Uterus (tissue), 4 donors: ENCODE measurements around the gene ARSG. TPM values are rescaled to one million over a fixed set of nuclear protein-coding genes. Genes with fewer than 3 reads are reported as not detected.

Experiments
- DNase-seq, 2 donors: peaks; one replicate each; pipeline ENCODE4 v3.0.0-alpha.2; 2019 to 2020
- H3K27ac ChIP-seq, 2 donors: fragments of 200-600 bp; sonication (generic); 1 replicate in 1 of 2; 2 replicates in 1 of 2; pipeline ENCODE4 v1.5.1; 2016 to 2018
- H3K27me3 ChIP-seq, 2 donors: fragments of 200-600 bp; sonication (generic); one replicate each; pipeline ENCODE4 v1.5.1; 2018 to 2019; ENCODE audit warnings: control low read depth in 1 of 2
- H3K36me3 ChIP-seq, 2 donors: fragments of 200-600 bp; sonication (generic); one replicate each; pipeline ENCODE4 v1.5.1; 2019; ENCODE audit warnings: control low read depth in 1 of 2
- H3K4me1 ChIP-seq, 2 donors: fragments of 200-600 bp; sonication (generic); one replicate each; pipeline ENCODE4 v1.5.1; 2018 to 2019; ENCODE audit warnings: control low read depth in 1 of 2
- H3K4me3 ChIP-seq, 2 donors: fragments of 200-600 bp; sonication (generic); 1 replicate in 1 of 2; 2 replicates in 1 of 2; pipeline ENCODE4 v1.5.1; 2018 to 2019; ENCODE audit warnings: mild to moderate bottlenecking in 1 of 2
- H3K9me3 ChIP-seq, 2 donors: fragments of 200-600 bp; sonication (generic); one replicate each; pipeline ENCODE4 v1.5.1; 2019; ENCODE audit warnings: control low read depth in 1 of 2
- POLR2A ChIP-seq, 2 donors: fragments of 450-650 bp; IDR thresholded peaks; one replicate each; pipeline ENCODE4 v1.6.1; 2016; ENCODE audit warnings: antibody characterized with exemption in 2 of 2, mild to moderate bottlenecking in 1 of 2, moderate library complexity in 1 of 2
- intact Hi-C: fragments of 100-400 bp; cut with DNase I; formaldehyde crosslinking; loops from one replicate; pipeline ENCODE4 v1.15.1; 2023; ENCODE audit warnings: low total_unique reads
- total RNA-seq, 4 donors: library from RNA; depleted of rRNA in 3 of 4; stranded (reverse); fragments of >200 nt in 3 of 4; gene quantifications; one replicate each; pipeline versions ENCODE4 v1.1.0 to v1.2.4, GENCODE V29; 2014 to 2023
- TF ChIP-seq, protein P1 (sequence below), 4 experiments: fragments of 200-600 bp in 2 of 4; fragments of 450-650 bp in 2 of 4; sonication (generic) in 2 of 4; IDR thresholded peaks; one replicate each; pipeline ENCODE4 v1.5.1; 2016 to 2019; ENCODE audit warnings: antibody characterized with exemption in 4 of 4, mild to moderate bottlenecking in 2 of 4, moderate library complexity in 1 of 4
- donor health status: DM: yes; HTN: yes; CAD: no.

ARSG gene
- total RNA-seq, 4 donors from 2014 or later: 0.59 to 6.4 (median 5.7) TPM

DNA sequence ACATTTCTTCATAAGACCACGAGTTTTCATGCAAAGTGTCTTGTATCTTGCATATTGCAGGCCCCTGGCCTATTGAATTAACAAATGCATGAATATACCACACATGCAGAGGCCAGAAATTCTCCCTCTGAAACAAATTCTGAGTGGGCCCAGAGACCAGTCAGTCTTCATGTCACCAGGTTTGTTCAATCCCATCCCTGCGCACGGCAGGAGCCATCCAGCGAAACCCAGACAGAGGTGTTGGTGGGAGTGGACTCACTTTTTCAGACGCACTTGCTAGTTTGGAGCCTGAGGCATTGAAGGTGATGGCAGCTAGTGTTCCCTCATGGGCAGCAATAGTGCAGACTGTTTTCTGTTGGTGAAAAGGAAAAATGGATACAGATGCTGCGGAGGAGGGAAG is 144.1 kb downstream of the ARSG start:
- TF ChIP-seq, protein P1, sequence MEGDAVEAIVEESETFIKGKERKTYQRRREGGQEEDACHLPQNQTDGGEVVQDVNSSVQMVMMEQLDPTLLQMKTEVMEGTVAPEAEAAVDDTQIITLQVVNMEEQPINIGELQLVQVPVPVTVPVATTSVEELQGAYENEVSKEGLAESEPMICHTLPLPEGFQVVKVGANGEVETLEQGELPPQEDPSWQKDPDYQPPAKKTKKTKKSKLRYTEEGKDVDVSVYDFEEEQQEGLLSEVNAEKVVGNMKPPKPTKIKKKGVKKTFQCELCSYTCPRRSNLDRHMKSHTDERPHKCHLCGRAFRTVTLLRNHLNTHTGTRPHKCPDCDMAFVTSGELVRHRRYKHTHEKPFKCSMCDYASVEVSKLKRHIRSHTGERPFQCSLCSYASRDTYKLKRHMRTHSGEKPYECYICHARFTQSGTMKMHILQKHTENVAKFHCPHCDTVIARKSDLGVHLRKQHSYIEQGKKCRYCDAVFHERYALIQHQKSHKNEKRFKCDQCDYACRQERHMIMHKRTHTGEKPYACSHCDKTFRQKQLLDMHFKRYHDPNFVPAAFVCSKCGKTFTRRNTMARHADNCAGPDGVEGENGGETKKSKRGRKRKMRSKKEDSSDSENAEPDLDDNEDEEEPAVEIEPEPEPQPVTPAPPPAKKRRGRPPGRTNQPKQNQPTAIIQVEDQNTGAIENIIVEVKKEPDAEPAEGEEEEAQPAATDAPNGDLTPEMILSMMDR (IDR thresholded peaks at IDR 0.05): no peak
- no peak for TF ChIP-seq POLR2A (IDR thresholded peaks at IDR 0.05)
- no peak for DNase-seq
- Histone ChIP-seq H3K36me3 (no peaks in the 10 kb centered on the region), H3K4me1 (no peaks in the 10 kb centered on the region), H3K27me3 (no peaks in the 10 kb centered on the region), H3K27ac (no peak overlapping the region), H3K4me3 (no peak overlapping the region), H3K9me3 (no peaks in the 10 kb centered on the region)
- intact Hi-C loops: no loop called here

DNA sequence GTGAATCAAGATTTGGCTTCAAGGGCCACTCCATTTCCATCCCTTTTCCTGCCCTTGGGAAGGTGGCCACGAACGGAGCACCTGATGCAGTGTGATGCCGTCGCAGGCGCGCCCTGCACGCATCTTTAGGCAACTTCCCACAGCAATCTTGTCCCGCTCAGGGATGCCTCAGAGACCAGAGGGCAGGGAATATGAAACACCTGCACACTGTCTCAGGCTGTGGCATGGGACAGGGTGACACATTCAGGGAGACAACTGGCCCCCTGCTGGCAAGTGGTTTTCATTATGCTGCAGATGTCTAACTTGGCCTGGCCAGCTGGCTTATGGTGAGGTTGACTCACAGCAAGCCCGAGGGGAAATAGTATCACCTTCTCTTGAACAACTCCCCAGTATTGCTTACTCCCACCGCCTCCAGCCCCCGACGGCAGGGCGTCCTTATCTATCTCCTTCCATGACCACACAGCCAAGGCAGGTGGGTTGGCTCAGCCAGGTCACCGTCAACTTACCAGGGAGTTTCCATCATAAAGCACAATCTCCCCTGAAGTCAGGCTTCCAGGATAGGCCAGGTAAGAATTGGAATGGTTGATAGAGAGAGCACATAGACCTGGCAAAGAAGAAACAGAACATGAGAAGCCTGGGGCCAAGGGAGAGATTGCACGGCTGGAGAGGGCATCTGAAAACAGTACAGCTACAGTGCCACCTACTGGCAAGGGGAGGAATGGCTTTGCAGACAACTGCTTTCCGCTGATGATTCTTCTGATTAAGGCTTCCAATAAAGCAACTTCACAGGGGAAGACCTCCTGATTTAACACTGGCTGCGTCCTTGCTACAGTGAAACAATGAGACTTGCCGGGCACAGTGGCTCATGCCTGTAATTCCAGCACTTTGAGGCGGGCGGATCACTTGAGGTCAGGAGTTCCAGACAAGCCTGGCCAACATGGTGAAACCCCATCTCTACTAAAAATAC is 144.9 kb downstream of the ARSG start:
- peak; percentile 75 to 84 for DNase-seq
- H3K4me3 ChIP-seq: no peak overlapping the region
- intact Hi-C loops: no loop called here
- no peaks in the 10 kb centered on the region for H3K4me1 ChIP-seq
- no peak for TF ChIP-seq POLR2A (IDR thresholded peaks at IDR 0.05)
- TF ChIP-seq, protein P1 (IDR thresholded peaks at IDR 0.05): peak; percentile 87 to 91 (median 88)
- no peaks in the 10 kb centered on the region for H3K36me3 ChIP-seq
- H3K9me3 ChIP-seq: no peaks in the 10 kb centered on the region
- H3K27me3 ChIP-seq: no peaks in the 10 kb centered on the region
- peak overlapping the region; percentile 15 to 41 for H3K27ac ChIP-seq

DNA sequence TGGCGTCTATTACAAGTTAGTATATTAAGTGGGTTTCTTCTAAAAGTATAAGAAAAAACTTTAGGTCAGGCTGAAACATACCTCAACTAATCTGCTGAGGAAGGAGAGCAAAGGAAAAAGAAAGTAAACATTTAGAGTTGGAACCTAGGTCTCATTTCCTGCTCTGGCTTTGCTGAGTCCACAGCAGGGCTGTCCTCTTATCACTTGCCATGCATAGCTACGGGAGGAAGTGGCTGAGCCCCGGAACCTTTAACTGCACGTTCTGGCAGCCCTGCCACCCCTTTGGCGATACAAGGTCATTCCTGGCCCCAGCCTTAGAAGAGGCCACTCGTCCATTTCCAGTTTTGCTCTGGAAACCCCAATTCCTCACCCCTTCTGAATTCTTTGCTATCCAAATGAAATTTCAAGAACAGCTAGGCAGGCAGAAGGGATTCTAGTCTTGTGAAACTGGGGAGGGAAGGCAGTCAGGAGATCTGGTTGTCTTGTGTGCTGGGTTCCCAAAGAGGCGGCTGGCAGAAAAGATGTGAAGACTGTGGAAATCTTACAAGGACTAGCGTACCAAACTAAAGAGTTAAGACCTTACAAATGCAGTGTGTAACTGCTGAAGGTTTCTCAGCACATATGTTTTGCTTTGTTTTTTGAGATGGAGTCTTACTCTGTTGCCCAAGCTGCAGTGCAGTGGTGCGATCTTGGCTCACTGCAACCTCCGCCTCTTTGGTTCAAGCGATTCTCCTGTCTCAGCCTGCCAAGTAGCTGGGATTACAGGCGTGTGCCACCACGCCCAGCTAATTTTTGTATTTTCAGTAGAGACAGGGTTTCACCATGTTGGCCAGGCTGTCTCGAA is 146.9 kb downstream of the ARSG start:
- DNase-seq: no peak
- Histone ChIP-seq H3K27ac (peak overlapping the region in 1 of 2 donors; percentile 35), H3K36me3 (no peaks in the 10 kb centered on the region), H3K27me3 (no peaks in the 10 kb centered on the region), H3K4me1 (no peaks in the 10 kb centered on the region), H3K9me3 (no peaks in the 10 kb centered on the region), H3K4me3 (no peak overlapping the region)
- intact Hi-C loops: no loop called here
- TF ChIP-seq, protein P1 (IDR thresholded peaks at IDR 0.05): no peak
- no peak for TF ChIP-seq POLR2A (IDR thresholded peaks at IDR 0.05)

DNA sequence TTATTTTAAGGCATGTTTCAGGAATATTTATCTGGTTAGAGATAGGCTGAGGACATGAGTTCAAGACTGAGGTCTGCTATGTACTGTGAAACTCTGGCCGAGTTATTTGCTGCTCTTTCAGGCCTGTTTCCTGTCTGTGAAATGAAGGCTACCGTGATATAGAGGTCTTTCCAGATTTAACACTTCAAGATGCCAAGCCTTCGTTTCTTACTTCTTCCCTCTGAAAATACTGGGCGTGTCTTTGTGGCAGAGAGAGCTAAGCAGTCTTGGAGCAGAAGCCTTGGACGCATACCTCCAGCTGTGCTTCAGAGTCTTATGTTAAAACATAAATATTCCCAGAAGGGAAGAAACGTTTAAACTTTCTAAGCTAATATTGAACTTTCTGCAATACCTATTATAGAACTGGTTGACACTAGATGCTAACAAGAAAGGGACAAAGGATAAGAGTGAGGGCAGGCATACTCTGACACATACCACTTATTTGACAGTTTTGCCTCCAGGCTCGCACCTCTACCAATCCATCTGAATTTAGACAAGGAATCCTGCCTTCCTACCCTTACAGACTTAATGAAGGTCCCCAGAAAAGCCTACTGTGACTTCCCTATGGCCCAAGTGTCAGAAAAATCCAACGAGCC is 148.5 kb downstream of the ARSG start:
- H3K9me3 ChIP-seq: no peaks in the 10 kb centered on the region
- no peak for DNase-seq
- intact Hi-C loops: no loop called here
- no peak overlapping the region for H3K4me3 ChIP-seq
- TF ChIP-seq, protein P1 (IDR thresholded peaks at IDR 0.05): no peak
- no peaks in the 10 kb centered on the region for H3K36me3 ChIP-seq
- no peaks in the 10 kb centered on the region for H3K4me1 ChIP-seq
- H3K27me3 ChIP-seq: no peaks in the 10 kb centered on the region
- peak overlapping the region in 1 of 2 donors; percentile 40 for H3K27ac ChIP-seq
